Stimulated activated CD8-positive, alpha-beta memory T cell treated with anti-CD3 and anti-CD28 coated beads, Interleukin-7, amount 100 ng/mL, for 24 hours (primary cell): ENCODE data around the gene ZNF532.
"Not testable (repeated sequence)": the region's sequence is repeated elsewhere in the genome, so short reads cannot be mapped to it uniquely, and the experiment has no call there.

Source experiments
- DNase-seq: peaks from one replicate; pipeline ENCODE4 v3.0.0-alpha.2; 2020; ENCODE audit warnings: low read depth

The ZNF532 gene

DNA sequence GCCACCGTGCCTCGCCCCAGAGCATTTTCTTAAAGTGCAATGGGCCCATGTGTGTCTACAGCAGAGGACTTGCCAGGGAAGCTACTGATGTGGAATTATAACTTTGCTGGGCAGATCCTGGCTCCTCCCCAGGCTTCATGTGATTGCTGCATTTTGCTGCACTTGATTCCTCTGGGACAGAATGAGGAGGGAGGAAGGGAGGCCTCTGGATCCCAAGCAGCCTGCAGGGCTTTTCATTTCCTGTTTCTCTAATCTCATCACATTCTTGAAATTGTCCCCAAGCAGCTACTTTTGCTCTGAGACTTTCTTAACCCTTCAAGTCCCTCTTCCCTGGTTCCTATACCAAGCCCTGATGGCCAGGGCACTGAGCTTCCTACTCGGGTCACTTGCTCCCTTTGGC lies 140.6 kb downstream of the ZNF532 start:
- DNase-seq = no peak

- no peak for DNase-seq
Measured at GRCh38 chr18:59006461-59007067, 141.9 kb downstream of the ZNF532 start.

DNA sequence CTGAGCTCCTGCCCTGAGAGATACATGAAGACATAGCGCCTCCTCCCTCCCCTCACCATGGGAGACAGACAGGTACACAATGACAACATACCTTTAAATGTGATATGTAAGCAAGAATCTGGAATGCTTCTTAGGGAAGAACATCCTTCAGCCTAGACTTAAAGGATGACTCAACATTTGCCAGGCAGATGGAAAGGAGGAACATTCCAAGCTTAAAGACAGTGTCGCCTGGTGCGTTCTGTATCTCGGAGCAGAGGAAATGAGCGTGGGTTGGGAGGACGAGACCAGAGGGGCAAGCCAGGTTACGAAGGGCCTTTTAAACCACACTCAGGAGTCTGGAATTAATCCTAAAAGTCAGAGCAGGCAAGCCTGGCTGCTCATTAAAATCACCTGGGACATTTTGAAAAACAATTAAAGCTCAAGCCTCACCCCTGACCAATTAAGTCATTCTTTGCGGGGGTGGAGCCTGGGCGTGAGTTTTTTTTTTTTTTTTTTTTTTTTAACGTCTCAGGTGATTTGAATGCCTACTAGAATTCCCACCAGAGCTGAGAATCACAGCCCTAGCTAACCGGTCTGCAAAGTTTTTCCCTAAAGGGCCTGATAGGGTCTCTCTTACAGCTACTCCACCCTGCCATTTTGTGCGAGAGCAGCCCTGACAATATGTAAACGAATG lies 143.8 kb downstream of the ZNF532 start:
- DNase-seq = no peak

DNA sequence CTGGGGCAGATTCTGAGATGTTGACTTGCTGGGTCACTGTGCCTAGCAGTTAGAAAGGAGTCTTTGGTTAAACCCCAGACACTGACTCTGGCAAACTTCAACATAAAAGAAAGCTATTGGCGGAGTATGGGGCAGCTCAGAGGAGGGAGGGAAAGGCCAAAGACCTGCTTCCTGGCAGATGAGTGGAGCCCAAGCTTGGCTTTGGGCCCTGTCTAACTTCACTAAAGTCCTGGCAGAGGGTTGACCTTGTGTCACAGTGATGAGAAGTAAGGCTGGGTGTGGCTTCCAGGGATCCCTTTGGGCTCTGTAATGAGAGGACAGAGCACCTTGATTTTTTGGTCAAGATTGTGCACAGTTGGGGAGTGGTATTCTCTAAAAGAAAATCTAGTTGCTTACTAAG lies 145.2 kb downstream of the ZNF532 start:
- DNase-seq = no peak

DNA sequence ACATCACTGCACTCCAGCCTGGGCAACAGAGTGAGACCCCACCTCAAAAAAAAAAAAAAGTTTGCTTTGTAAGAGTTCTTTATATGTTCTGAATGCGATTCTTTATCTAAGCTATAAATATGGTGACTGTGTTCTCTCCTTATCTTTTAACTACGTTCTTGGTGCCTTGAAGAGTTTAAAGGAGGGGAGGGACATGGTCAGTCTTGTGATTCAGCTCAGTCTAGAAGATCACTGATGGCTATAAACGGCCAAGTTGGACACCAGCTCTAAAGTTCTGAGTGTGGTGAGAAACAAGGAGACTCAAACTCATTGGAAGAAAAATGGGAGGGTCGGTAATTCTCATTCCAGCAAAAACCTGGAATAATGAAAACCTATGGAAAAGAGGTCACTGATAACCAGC lies 146.6 kb downstream of the ZNF532 start:
- DNase-seq = no peak

GRCh38 chr18:59011786-59012185 lies 147.1 kb downstream of the ZNF532 start:
- DNase-seq = no peak

- no peak for DNase-seq
Measured at GRCh38 chr18:59012815-59013705, 148.4 kb downstream of the ZNF532 start.

- DNase-seq = no peak
Measured at GRCh38 chr18:59013744-59014143, 149.1 kb downstream of the ZNF532 start.

DNA sequence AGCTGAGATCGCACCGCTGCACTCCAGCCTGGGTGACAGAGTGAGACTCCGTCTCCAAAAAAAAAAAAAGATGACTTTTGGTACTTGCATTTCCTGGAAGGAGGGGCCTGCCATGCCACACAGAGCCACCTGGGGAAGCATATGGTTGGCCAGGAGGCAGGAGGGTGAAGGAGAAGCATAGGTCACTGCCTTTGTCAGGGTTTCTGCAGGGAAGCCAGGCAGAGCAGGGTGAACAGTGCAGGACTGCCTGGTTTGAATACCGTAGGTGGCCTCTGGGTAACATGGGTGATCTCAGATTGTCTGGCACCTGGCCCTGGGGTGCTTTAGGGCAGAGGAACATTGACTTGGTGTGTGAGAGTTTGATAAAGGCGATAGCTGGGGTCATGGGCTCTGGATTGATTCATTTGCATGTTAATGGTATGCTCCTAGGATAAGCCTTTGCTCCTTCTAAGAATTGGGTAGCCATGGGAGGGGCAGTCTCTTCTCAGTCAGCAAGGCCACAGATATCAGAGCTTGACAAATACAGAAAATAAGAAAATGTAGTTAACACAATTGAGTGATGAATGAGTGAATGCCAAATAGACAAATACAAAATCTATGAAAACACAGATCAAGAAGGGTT lies 151.0 kb downstream of the ZNF532 start:
- no peak for DNase-seq

GRCh38 chr18:59021500-59021899 lies 156.8 kb downstream of the ZNF532 start:
- no peak for DNase-seq

GRCh38 chr18:59022167-59022945 lies 157.7 kb downstream of the ZNF532 start:
- no peak for DNase-seq

GRCh38 chr18:59024829-59025228 lies 160.2 kb downstream of the ZNF532 start:
- no peak for DNase-seq

DNA sequence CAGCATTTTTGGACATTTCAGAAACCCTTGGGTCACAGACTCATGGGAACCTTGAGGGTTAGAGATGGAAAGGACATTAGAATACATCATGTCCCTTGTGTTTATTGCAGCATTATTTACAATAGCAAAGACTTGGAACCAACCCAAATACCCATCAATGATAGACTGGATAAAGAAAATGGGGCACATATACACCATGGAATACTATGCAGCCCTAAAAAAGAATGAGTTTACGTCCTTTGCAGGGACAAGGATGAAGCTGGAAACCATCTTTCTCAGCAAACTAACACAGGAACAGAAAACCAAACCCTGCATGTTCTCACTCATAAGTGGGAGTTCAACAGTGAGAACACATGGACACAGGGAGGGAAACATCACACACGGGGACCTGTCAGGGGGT lies 160.9 kb downstream of the ZNF532 start:
- DNase-seq = not testable (repeated sequence)

- DNase-seq = no peak
Measured at GRCh38 chr18:59026364-59026763, 161.7 kb downstream of the ZNF532 start.

- DNase-seq = no peak
Measured at GRCh38 chr18:59026831-59027410, 162.2 kb downstream of the ZNF532 start.

GRCh38 chr18:59029663-59030429 lies 165.2 kb downstream of the ZNF532 start:
- no peak for DNase-seq

- no peak for DNase-seq
Measured at GRCh38 chr18:59032308-59032707, 167.6 kb downstream of the ZNF532 start.

DNA sequence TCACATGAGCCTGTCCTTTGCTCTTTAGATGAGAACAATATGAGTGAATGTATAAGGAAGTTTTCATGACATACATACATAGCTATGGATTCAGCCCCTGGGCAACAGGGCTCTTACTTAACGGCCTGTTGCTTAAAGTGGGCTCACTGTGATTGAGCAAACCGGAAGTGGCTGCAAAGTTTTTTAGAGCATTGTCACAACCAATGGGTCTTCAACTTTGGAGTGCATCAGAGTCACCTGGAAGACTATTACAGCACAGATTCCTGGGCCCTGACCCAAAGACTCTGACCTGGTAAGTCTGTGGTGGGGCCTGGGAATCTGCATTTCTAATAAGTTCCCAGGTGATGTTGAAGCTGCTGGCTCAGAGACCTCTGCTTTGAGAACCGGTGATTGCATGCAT lies 168.7 kb downstream of the ZNF532 start:
- no peak for DNase-seq

DNA sequence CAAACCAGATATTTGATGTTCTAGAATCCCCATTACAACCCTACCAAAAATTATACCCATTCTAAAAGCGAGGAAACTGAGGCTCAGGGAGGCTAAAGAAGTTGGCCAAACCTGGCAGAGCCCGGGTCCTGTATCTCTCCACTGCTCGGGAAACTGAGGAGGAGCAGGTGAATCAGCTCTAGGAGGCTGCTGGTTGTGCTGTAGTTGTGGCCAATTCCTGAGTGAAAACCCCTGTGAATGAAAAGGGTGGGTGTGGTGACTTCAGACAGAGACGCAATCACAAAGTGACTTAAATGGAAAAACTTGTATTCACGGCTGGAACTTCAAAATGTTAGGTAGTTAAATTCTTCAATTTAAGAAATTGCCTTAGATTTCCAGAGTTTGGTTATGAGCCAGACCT lies 169.3 kb downstream of the ZNF532 start:
- DNase-seq = no peak

DNA sequence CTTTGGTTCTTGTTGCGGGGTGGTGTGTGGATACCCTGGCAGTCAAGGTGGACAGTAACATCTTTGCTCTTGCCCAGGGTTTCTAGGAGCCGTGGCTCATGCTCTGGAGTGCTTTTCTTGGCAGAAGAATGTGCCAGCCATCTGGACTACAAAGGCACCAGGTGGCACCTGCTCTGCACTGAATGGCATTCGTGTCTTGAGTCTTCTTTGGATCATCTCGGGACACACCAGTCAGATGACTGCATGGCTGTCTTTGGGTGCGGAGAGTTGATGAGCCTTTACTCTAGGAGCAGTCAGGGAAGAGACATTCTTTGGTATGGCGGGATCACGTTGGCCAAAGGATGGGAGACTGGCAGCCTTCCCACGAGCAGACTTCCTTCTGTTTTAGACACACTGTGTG lies 170.9 kb downstream of the ZNF532 start:
- no peak for DNase-seq
